SK-N-MC (cell line): Measurements from ENCODE around the gene MEOX1.

ENCODE experiments used
- EZH2 ChIP-seq: fragments of 200-600 bp; sonication (generic); IDR thresholded peaks from one replicate; pipeline ENCODE4 v1.6.1; 2017; ENCODE audit warnings: antibody characterized with exemption
- FOXP2 ChIP-seq: optimal IDR thresholded peaks from 2 replicates; pipeline ENCODE3; 2011; ENCODE audit warnings: mild to moderate bottlenecking, moderate library complexity; ENCODE audit not compliant: insufficient read depth; ENCODE audit errors: extremely low read length, control extremely low read depth
- POLR2AphosphoS5 ChIP-seq: IDR thresholded peaks from 2 replicates; pipeline ENCODE4 v1.6.1; 2012; ENCODE audit warnings: mild to moderate bottlenecking, low read depth, low read length, borderline replicate concordance

DNA sequence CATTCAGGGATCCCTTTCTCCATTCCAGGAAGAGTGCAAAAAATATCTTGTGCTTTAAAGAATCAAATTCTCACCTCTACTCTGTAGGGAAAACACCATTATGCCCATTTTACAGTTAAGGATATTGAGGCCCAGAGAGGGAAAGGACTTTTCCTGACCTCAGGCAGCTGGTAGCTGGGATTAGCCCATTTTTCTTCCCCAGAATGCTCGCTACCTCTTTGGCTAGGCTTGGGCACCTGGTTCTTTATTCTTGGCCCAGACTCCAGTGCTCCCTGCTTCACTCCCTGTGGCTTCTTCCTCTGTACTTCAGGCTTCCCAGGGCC, 45.7 kb downstream of the MEOX1 start:
- TF ChIP-seq EZH2, result no peak
- no peak for TF ChIP-seq POLR2AphosphoS5
- TF ChIP-seq FOXP2, result no peak
